IMR-90 (cell line): ENCODE results near the gene ALAS2. TPM values are rescaled to one million over a fixed set of nuclear protein-coding genes. Genes with fewer than 3 reads are reported as not detected.

Source experiments
- polyA plus RNA-seq, 3 experiments: library from polyadenylated mRNA; depleted of rRNA; stranded (reverse); fragments of >200 nt; gene quantifications; 2 replicates each; pipeline ENCODE4 v1.2.3, GENCODE V29; 2012; ENCODE audit warnings: low replicate concordance in 1 of 3
- total RNA-seq: library from RNA; depleted of rRNA; stranded (reverse); fragments of >200 nt; gene quantifications from 2 replicates; pipeline ENCODE4 v1.2.3, GENCODE V29; 2012; rRNA removed

ALAS2 gene
- total and polyA plus RNA-seq, 2 of the 4 experiments (the other 2 are of a cell fraction), result not detected

Other genes with a start within 250 kb of the ALAS2 start
- gene ITIH6, start 232.7 kb downstream of the ALAS2 start, total RNA-seq, result not detected in 2 replicates
- gene ITIH6, start 232.7 kb downstream of the ALAS2 start, polyA plus RNA-seq (2012; rRNA removed), result not detected in 2 replicates
- 279 and 341 TPM in 2 replicates for gene MAGED2, start 223.2 kb downstream of the ALAS2 start, total RNA-seq
- gene MAGED2, start 223.2 kb downstream of the ALAS2 start, polyA plus RNA-seq (2012; rRNA removed), result 268 and 301 TPM in 2 replicates
- 25.8 and 35.1 TPM in 2 replicates for gene TRO, start 110.2 kb downstream of the ALAS2 start, total RNA-seq
- 46.3 and 54.2 TPM in 2 replicates for gene TRO, start 110.2 kb downstream of the ALAS2 start, polyA plus RNA-seq (2012; rRNA removed)
- gene PFKFB1, start 36.8 kb downstream of the ALAS2 start, total RNA-seq, result under 0.01 TPM in 1 of 2 replicates, not detected in the other
- 0.10 and 0.15 TPM in 2 replicates for gene PFKFB1, start 36.8 kb downstream of the ALAS2 start, polyA plus RNA-seq (2012; rRNA removed)
- 3.4 and 4.2 TPM in 2 replicates for gene APEX2, start 30.6 kb downstream of the ALAS2 start, total RNA-seq
- 16.5 and 19.1 TPM in 2 replicates for gene APEX2, start 30.6 kb downstream of the ALAS2 start, polyA plus RNA-seq (2012; rRNA removed)
- not detected in 2 replicates for gene PAGE2B, start 44.1 kb upstream of the ALAS2 start, total RNA-seq
- gene PAGE2B, start 44.1 kb upstream of the ALAS2 start, polyA plus RNA-seq (2012; rRNA removed), result not detected in 2 replicates
- not detected in 2 replicates for gene PAGE2, start 58.0 kb upstream of the ALAS2 start, total RNA-seq
- not detected in 2 replicates for gene PAGE2, start 58.0 kb upstream of the ALAS2 start, polyA plus RNA-seq (2012; rRNA removed)
- not detected in 2 replicates for gene PAGE5, start 189.4 kb upstream of the ALAS2 start, total RNA-seq
- gene PAGE5, start 189.4 kb upstream of the ALAS2 start, polyA plus RNA-seq (2012; rRNA removed), result not detected in 2 replicates
- gene PAGE3, start 233.9 kb upstream of the ALAS2 start, total RNA-seq, result not detected in 2 replicates
- not detected in 2 replicates for gene PAGE3, start 233.9 kb upstream of the ALAS2 start, polyA plus RNA-seq (2012; rRNA removed)